Erythroblast (primary cell): ENCODE data around the gene THAP8.

ENCODE experiments used
- GATA1 ChIP-seq: IDR thresholded peaks from 2 replicates; pipeline ENCODE4 v1.6.1; 2011; ENCODE audit warnings: low read depth, mild to moderate bottlenecking, control low read depth, low read length, moderate library complexity
- POLR2A ChIP-seq: IDR thresholded peaks from 2 replicates; pipeline ENCODE4 v1.6.1; 2011; ENCODE audit warnings: mild to moderate bottlenecking, low read length

DNA sequence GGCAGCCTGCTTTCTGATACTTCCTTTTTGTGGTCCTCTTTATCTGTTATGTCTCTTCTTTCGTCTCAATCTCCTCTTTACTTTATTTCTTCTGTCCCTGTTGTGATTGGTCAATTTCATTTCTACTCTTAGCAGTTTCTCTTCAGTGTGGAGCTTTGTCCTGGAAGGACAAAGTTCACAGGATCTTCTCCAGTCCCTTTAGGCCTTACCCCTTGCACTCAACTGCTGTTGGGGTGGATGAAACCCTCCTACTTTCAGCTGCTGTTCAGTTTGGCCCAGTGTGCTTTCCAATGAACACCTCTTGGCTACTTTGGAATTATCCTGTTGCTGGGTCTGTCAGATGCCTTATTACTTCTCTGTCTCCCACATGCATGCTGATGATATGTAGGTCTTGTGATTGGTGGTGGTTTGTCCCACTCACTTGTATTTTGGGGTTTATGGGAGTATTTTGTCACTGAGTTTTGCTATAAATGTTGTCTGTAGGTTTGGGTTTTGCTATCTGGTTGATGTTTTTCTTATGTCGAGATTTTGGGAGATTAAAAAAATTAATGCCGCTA is 25.4 kb upstream of the THAP8 start:
- TF ChIP-seq POLR2A (no peak), GATA1 (no peak)
